Measurements from ENCODE around the gene ZNF205.

The ZNF205 gene

GRCh38 chr16:3085868-3086595, 26.4 kb upstream of the ZNF205 start:
- peak in 2 of 3 donors; percentile 31 to 49 for DNase-seq

GRCh38 chr16:3086596-3087242, 25.7 kb upstream of the ZNF205 start:
- DNase-seq = peak; percentile 56 to 66 (median 57)

GRCh38 chr16:3087243-3088235, 24.8 kb upstream of the ZNF205 start:
- DNase-seq = peak in 2 of 3 donors; percentile 35 to 52

GRCh38 chr16:3088450-3088849, 23.9 kb upstream of the ZNF205 start:
- no peak for DNase-seq

GRCh38 chr16:3088925-3089716, 23.3 kb upstream of the ZNF205 start:
- DNase-seq = no peak

GRCh38 chr16:3089717-3090592, 22.4 kb upstream of the ZNF205 start:
- no peak for DNase-seq

GRCh38 chr16:3091551-3091950, 20.8 kb upstream of the ZNF205 start:
- no peak for DNase-seq

GRCh38 chr16:3092501-3092941, 19.9 kb upstream of the ZNF205 start:
- no peak for DNase-seq

- peak; percentile 66 to 78 (median 77) for DNase-seq
Observed at GRCh38 chr16:3094289-3095027, 17.9 kb upstream of the ZNF205 start.

GRCh38 chr16:3095869-3096268, 16.5 kb upstream of the ZNF205 start:
- peak; percentile 94 to 95 (median 94) for DNase-seq

- peak in 2 of 3 donors; percentile 32 to 37 for DNase-seq
Observed at GRCh38 chr16:3096362-3096761, 16.0 kb upstream of the ZNF205 start.

- no peak for DNase-seq
Observed at GRCh38 chr16:3097266-3097665, 15.1 kb upstream of the ZNF205 start.

- DNase-seq = no peak
Observed at GRCh38 chr16:3098459-3099394, 13.7 kb upstream of the ZNF205 start, which contains the start of gene ZSCAN10. Gene ZSCAN10, minus strand, starts transcription at chr16:3099294. Its CDS starts 6,357 bp downstream, at chr16:3092937.

- no peak for DNase-seq
Observed at GRCh38 chr16:3099395-3099731, 13.0 kb upstream of the ZNF205 start.

- DNase-seq = peak; percentile 96 to 100 (median 99)
Observed at GRCh38 chr16:3099732-3100499, 12.5 kb upstream of the ZNF205 start.

- DNase-seq = peak; percentile 63 to 80 (median 64)
Observed at GRCh38 chr16:3101018-3101840, 11.2 kb upstream of the ZNF205 start.

- peak in 2 of 3 donors; percentile 30 to 33 for DNase-seq
Observed at GRCh38 chr16:3101841-3102470, 10.4 kb upstream of the ZNF205 start.
